ENCODE results near the gene IQSEC3.

The IQSEC3 gene

DNA sequence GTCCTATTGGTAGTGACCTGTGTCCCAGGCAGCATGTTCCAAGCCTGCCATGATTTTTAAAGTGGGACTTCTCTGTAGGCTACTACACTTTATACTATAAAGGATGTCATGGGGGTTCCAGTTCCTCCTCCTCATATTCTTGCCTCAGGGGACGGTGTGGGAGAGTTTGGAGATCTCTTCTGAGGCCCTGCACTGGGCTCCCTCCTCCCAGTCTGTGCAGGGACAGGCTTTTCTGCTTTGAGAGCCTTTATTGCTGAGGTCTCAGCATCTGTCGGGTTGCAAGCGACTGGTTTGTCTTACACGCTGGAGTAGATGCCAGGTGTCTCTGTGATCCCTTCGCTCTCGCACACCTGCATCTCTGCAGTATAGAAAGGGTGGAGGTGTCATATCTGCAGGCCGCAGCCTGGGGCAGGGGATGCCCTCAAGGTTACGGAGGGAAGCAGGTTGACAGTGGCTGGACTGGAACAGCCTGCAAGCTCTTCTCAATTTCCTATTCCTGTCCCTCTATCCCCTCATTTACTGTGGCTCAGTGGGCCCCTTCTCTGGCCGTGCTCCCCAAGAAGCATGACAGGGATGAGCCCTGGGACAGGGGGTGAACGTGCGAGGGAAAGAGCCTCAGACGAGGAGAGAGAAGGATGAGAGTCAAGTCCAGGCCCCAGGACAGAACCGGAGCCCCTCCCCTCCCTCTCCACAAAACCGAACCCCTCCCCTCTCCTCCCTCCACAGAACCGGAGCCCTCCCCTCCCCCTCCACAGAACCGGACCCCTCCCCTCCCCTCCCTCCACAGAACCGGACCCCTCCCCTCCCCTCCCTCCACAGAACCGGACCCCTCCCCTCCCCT, 96.1 kb downstream of the IQSEC3 start:
- ChIA-PET POLR2A (interaction anchor here (0.6 kb wide), 1 partner anchor 349 kb away, joined by 3 read pairs; no protein-coding TSS in a partner anchor), CTCF (interaction anchor here (1.9 kb wide), 1 partner anchor 10 kb away, joined by 6 read pairs; no protein-coding TSS in a partner anchor)
- Histone ChIP-seq H3K9me3 (ENCODE audit: control insufficient read depth, insufficient read depth, low read depth, low read length) (no peaks in the 10 kb centered on the region), H3K4me1 (ENCODE audit: control insufficient read depth, insufficient read depth, low read length) (no peaks in the 10 kb centered on the region), H3K4me3 (ENCODE audit: low read depth, low read length) (no peak overlapping the region), H3K27ac (ENCODE audit: extremely low read depth, low read depth, low read length) (no peak overlapping the region), H3K36me3 (ENCODE audit: control insufficient read depth in 2 of 2, insufficient read depth in 1 of 2, low read length in 2 of 2) (no peaks in the 10 kb centered on the region)
- TF ChIP-seq, protein P1, sequence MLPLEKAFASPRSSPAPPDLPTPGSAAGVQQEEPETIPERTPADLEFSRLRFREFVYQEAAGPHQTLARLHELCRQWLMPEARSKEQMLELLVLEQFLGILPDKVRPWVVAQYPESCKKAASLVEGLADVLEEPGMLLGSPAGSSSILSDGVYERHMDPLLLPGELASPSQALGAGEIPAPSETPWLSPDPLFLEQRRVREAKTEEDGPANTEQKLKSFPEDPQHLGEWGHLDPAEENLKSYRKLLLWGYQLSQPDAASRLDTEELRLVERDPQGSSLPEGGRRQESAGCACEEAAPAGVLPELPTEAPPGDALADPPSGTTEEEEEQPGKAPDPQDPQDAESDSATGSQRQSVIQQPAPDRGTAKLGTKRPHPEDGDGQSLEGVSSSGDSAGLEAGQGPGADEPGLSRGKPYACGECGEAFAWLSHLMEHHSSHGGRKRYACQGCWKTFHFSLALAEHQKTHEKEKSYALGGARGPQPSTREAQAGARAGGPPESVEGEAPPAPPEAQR (tag by site-specific recombination; IDR thresholded peaks at IDR 0.05), result no peak
- TF ChIP-seq, protein P2, sequence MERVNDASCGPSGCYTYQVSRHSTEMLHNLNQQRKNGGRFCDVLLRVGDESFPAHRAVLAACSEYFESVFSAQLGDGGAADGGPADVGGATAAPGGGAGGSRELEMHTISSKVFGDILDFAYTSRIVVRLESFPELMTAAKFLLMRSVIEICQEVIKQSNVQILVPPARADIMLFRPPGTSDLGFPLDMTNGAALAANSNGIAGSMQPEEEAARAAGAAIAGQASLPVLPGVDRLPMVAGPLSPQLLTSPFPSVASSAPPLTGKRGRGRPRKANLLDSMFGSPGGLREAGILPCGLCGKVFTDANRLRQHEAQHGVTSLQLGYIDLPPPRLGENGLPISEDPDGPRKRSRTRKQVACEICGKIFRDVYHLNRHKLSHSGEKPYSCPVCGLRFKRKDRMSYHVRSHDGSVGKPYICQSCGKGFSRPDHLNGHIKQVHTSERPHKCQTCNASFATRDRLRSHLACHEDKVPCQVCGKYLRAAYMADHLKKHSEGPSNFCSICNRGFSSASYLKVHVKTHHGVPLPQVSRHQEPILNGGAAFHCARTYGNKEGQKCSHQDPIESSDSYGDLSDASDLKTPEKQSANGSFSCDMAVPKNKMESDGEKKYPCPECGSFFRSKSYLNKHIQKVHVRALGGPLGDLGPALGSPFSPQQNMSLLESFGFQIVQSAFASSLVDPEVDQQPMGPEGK (tag by site-specific recombination; IDR thresholded peaks at IDR 0.05), result peak; percentile 29; the same call in 1 of the 2 replicates
- no peak for TF ChIP-seq GLI2 (tag by site-specific recombination; IDR thresholded peaks at IDR 0.05; ENCODE audit: borderline replicate concordance, low read depth)
- no peak for TF ChIP-seq ZNF560 (tag by site-specific recombination; IDR thresholded peaks at IDR 0.05; ENCODE audit: borderline replicate concordance)
- TF ChIP-seq PRDM4 (tag by site-specific recombination; IDR thresholded peaks at IDR 0.05), result no peak
- no peak for TF ChIP-seq ZNF843 (tag by site-specific recombination; IDR thresholded peaks at IDR 0.05)
- TF ChIP-seq, protein P3, sequence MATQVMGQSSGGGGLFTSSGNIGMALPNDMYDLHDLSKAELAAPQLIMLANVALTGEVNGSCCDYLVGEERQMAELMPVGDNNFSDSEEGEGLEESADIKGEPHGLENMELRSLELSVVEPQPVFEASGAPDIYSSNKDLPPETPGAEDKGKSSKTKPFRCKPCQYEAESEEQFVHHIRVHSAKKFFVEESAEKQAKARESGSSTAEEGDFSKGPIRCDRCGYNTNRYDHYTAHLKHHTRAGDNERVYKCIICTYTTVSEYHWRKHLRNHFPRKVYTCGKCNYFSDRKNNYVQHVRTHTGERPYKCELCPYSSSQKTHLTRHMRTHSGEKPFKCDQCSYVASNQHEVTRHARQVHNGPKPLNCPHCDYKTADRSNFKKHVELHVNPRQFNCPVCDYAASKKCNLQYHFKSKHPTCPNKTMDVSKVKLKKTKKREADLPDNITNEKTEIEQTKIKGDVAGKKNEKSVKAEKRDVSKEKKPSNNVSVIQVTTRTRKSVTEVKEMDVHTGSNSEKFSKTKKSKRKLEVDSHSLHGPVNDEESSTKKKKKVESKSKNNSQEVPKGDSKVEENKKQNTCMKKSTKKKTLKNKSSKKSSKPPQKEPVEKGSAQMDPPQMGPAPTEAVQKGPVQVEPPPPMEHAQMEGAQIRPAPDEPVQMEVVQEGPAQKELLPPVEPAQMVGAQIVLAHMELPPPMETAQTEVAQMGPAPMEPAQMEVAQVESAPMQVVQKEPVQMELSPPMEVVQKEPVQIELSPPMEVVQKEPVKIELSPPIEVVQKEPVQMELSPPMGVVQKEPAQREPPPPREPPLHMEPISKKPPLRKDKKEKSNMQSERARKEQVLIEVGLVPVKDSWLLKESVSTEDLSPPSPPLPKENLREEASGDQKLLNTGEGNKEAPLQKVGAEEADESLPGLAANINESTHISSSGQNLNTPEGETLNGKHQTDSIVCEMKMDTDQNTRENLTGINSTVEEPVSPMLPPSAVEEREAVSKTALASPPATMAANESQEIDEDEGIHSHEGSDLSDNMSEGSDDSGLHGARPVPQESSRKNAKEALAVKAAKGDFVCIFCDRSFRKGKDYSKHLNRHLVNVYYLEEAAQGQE (tag by site-specific recombination; IDR thresholded peaks at IDR 0.05), result no peak
- no peak for TF ChIP-seq ZXDB (tag by site-specific recombination; IDR thresholded peaks at IDR 0.05)
- TF ChIP-seq ZNF221 (tag by site-specific recombination; IDR thresholded peaks at IDR 0.05; ENCODE audit: borderline replicate concordance), result no peak
- no peak for TF ChIP-seq BCL11B (tag by site-specific recombination; IDR thresholded peaks at IDR 0.05; ENCODE audit: low read depth)
- TF ChIP-seq ZNF169 (tag by site-specific recombination; IDR thresholded peaks at IDR 0.05), result no peak
- 0 out of 2 replicates have a peak, but pooled peaks have one; percentile 32 for TF ChIP-seq PRDM1 (tag by site-specific recombination; IDR thresholded peaks at IDR 0.05)
- no peak for TF ChIP-seq ZNF544 (tag by site-specific recombination; IDR thresholded peaks at IDR 0.05)
- peak; percentile 83 for TF ChIP-seq ZFP69B (tag by site-specific recombination; IDR thresholded peaks at IDR 0.05)
- TF ChIP-seq ZNF311 (tag by site-specific recombination; IDR thresholded peaks at IDR 0.05; ENCODE audit: borderline replicate concordance), result no peak
- no peak for TF ChIP-seq KLF8 (tag by site-specific recombination; IDR thresholded peaks at IDR 0.05)
- TF ChIP-seq GLIS2 (tag by site-specific recombination; IDR thresholded peaks at IDR 0.05), result 0 out of 2 replicates have a peak, but pooled peaks have one; percentile 22
- no peak for TF ChIP-seq WT1 (tag by site-specific recombination; IDR thresholded peaks at IDR 0.05)
- no peak for TF ChIP-seq ZNF404 (tag by site-specific recombination; IDR thresholded peaks at IDR 0.05)
- no peak for TF ChIP-seq PRDM2 (tag by site-specific recombination; IDR thresholded peaks at IDR 0.05; ENCODE audit: borderline replicate concordance)
- no peak for TF ChIP-seq ZNF16 (tag by site-specific recombination; IDR thresholded peaks at IDR 0.05; ENCODE audit: low read depth)
